Activated T-cell treated with anti-CD3 and anti-CD28 coated beads for 4 hours (primary cell): ENCODE measurements around the gene RAB11B.
"Not testable (repeated sequence)": the region's sequence is repeated elsewhere in the genome, so short reads cannot be mapped to it uniquely, and the experiment has no call there.

ENCODE experiments used
- DNase-seq: peaks from one replicate; pipeline ENCODE4 v3.0.0-alpha.2; 2020

RAB11B gene

GRCh38 chr19:8441725-8442544 is 51.8 kb downstream of the RAB11B start:
- no peak for DNase-seq

DNA sequence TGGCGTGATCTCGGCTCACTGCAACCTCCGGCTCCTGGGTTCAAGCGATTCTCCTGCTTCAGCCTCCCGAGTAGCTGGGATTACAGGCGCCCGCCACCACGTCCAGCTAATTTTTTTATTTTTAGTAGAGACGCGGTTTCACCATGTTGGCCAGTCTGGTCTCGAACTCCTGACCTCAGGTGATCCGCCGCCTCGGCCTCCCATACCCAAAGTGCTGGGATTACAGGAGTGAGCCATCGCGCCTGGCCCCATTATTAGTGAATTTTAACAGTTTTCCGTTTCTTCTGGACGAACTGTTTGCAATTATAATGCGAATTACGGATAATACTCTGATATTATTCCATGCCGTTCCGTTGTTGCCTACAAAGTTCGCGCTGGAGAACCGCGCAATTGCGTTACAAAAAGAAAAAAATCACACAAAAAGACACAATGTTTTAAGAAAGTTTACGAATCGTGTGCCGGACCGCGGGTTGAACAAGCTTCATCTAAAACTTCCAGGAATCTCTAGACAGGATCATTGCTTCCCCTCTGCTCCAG is 54.0 kb downstream of the RAB11B start:
- DNase-seq, result not testable (repeated sequence)

- peak; percentile 100 for DNase-seq
Measured at GRCh38 chr19:8444677-8445487, 54.7 kb downstream of the RAB11B start, which contains the start of gene HNRNPM. TSS of gene HNRNPM (plus strand) at chr19:8444975. CDS start at chr19:8444999, 24 bp downstream.

DNA sequence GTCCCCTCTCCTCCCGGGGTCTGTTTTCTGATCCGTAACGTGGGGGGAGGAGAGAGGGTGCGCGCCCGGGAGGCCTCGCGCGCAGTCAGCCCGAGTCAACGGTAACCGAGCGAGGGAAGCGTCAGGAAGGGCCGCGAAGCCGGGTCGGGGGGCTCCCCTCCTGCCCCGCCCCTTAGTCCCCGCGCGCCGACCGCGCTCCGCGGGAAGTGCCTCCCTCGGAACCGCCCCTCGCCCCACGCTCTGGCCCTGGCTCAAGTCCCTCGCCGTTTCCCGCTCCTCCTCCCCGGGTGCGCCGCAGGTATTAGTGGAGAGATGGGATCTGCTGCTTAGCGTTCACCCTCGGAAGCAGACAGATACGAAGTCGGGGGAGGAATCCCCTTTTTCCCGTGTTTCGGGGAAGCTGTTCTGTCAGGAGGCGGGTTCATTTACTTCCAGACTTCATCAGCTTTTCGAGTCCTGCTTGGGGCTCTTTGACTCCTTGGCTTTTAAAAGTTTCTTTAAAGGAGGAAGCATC is 55.4 kb downstream of the RAB11B start:
- peak; percentile 21 for DNase-seq

GRCh38 chr19:8446061-8446709 is 56.0 kb downstream of the RAB11B start:
- no peak for DNase-seq

GRCh38 chr19:8449830-8450229 is 59.7 kb downstream of the RAB11B start:
- no peak for DNase-seq

DNA sequence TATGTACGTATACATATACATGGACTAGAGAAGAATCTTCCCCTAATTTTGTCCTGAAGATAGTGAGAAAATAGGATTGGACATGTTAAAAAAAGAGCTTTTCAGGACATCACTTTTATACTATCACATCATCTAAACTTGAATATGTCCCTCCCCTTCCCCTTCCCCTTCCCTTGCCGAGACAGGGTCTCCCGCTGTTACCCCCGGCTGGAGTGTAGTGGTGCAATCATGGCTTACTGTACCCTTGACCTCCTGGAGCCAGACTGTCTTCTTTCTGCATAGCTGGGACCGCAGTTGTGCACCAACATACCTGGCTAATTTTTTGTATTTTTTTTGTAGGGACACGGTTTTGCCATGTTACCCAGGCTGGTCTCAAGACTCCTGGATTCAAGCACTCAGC is 61.2 kb downstream of the RAB11B start:
- DNase-seq, result no peak

GRCh38 chr19:8451885-8452284 is 61.7 kb downstream of the RAB11B start:
- no peak for DNase-seq

DNA sequence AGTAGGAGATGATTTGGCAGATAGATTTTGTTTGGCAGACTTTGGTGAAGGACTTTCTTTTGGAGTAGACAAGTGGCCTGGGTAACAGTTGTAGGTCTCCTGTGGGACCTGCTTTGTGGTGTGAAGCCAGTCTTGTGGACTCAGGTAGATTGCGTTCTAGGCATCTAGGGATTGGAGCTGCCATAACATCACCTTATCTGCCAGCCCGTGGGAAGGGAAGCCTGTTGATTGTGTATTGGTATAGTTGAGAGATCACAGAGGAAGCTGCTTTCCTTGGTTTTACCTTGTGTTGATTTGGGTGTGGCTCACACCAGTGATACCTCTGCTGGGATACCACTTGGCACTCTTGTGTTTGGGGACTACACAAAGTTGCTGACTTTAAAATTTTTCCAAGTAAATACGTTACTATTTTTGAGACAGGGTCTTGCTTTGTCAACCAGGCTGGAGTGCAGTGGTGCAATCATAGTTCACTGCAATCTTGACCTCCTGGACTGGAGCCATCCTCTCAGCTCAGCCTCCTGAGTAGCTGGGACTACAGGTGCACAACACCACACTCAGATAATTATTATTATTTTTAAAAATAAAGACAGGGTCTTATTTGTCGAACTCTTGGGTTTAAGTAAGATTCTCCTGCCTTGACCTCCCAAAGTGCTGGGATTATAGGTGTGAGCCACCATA is 62.4 kb downstream of the RAB11B start:
- no peak for DNase-seq

DNA sequence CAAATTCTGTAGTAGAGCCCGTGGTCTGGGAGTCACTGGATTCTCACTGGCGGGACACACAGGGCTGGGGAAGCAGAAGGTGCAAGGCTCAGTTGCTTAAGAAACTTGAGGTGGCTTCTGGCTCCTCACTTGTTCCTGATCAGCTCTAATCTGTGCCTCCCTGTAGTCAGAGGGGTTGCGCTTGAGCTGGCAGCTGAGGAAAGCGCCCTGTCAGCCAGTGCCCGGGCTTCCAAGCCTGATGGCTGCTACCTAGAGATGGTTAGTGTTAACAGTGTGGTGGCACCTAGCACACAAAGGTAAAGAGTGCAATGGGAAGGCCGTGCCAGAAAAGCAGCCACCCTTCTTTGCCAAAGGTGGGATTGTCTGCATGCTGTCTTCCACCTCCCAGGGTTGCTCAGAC is 63.5 kb downstream of the RAB11B start:
- no peak for DNase-seq
